GM19463 (cell line): ENCODE data around the gene KIF4A.
A peak's percentile ranks its signal among the peaks of the same experiment; 100 is the strongest.
"Not testable (repeated sequence)": the region's sequence is repeated elsewhere in the genome, so short reads cannot be mapped to it uniquely, and the experiment has no call there.

Source experiments
- ATAC-seq: cut with Tn5 transposase; IDR thresholded peaks from one replicate; pipeline ENCODE4 v1.9.1; 2021; ENCODE audit warnings: mild to moderate bottlenecking, moderate library complexity; ENCODE audit not compliant: unreplicated experiment

Gene KIF4A

DNA sequence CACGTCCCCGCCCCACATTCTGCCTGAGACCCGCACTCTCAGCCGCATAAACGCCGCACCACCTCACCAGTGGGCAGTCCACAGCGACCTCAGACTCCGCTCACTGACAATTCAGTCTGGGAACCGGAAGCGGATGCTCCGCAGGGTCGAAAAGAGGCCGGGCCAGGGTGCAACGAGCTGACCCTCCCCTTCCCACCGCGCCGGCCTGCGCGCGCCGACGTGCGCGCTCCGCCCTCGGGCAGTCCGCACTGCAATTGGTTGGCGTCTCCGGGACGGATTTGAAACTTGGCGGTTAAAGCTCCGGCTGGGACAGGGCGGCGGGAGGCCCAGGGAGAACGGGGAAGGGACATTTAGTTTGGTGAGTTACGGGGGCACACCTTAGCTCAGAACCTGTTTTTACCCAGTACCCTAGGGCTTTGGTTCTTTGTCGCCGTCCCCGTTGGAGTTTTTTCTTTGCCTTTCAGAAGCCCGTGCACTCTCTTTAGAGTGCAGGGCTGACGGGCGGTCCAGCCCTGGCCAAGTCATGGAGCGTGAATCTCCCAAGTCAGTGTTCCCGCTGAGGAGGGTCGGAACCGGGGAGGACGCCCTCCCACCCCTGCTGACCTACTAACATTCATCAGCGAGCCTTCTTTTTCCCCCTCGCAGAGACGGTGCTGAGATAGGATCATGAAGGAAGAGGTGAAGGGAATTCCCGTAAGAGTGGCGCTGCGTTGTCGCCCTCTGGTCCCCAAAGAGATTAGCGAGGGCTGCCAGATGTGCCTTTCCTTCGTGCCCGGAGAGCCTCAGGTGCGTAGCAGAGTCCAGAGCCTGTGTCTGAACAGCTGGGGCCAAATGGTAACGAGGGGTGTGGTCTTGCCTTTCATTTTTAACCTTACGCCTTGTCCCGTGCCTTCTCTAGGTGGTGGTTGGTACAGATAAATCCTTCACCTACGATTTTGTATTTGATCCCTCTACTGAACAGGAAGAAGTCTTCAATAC is at the start of gene KIF4A, which contains the start of gene PDZD11:
TSS of gene KIF4A (plus strand) at position 312 of the 978 bp plus-strand sequence. CDS start at position 667, 355 bp downstream.
TSS of gene PDZD11 (minus strand) at position 135 of the 978 bp plus-strand sequence. CDS start 586 bp downstream, outside the sequence.
- ATAC-seq, result peak; percentile 96

DNA sequence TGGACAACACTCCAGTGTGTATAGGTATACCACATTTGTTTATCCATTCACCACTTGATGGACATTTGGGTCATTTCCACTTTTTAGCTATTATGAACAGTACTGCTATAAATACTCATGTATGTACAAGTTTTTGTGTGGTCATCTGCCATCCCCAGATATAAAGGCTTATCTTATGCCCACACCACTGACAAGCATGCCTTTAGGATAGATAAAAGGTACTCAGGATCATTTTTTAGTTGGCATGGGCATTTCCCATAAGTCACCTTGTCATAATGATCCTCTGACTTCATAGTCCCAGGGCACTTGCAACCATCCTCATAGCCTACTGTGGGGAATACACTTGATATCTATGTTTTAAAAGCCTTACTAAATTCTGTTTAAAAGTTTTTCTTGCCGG is 49.2 kb upstream of the KIF4A start:
- ATAC-seq, result no peak

DNA sequence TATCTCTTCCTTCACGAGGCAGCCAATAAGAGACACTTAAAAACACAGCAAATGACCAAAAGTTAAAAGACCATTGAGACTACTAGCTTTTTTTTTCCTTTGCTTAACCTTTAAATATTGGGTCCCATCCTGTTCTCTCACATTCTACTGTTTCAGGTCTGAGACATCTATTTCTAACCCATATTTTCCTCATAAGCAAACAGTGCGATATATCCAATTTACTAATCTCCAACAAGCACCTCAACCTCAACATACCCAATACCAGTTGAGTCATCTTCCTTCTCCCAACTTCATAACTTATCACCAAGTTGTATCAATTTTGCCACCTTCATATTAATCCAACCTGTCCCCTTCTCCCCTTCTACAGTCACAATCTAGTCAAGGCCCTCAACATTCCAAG is 48.4 kb upstream of the KIF4A start:
- no peak for ATAC-seq

DNA sequence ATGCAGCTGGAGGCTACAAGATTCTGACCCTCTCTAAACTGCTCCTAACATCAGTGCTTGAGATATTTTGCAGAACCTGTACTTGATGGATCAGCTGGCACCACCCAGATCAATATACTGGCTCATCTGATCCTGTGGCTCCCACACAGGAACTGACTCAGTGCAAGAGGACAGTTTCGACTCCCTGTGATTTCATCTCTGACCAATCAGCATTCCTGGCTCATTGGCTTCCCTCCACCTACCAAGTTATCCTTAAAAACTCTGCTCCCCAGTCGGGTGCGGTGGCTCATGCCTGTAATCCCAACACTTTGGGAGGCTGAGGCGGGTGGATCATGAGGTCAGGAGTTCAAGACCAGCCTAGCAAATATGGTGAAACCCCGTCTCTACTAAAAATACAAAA is 46.3 kb upstream of the KIF4A start:
- not testable (repeated sequence) for ATAC-seq

DNA sequence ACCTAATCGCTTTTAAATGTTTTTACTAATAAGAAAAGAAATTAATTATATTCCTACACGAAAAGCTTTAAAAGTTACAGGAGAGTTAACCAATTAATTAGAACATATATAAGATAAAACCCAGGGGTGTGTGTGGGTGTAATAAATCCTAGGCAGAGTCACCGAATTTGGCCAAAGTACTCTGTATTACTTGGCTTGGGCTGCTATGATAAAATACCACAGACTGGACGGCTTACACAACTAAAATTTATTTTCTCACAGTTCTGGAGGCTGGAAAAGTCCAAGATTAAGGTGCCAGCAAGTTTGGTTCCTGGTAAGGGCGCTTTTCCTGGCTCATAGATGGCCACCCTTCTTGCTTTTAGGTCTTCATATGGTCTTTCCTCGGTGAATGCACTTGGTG is 45.0 kb upstream of the KIF4A start:
- no peak for ATAC-seq

DNA sequence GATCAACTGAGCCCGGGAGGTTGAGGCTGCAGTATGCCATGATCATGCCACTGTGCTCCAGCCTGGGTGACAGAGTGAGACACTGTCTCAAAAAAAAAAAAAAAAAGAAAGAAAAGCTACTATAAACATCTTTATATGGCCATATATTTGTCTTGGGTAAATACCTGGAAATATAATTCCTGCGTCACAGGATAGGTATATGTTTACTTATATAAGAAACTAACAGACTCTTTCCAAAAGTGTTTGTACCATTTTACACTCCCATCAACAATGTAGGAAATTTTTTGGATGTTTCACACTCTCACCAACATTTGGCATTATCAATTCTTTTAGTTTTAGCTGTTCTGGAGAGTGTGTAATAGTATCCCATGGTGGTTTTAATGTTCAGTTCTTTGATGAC is 42.7 kb upstream of the KIF4A start:
- ATAC-seq, result no peak

DNA sequence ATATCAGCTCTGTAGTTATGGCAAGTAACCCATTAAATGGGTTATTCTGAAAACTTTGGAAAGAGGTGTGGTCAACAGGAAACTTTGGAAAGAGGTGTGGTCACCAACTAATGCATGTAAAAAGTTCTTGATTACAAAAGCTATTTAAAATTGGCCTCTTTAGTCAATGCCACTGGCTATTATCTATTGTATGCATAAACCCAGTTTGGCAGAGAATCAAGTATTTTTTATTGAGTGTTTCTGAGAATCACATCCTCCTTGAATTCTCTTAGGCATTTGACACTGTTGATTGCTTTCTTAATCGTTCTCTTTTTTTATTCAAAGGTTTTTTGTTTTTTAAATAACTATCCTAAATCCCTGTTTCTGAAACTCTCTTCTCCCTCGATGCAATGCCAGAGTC is 37.4 kb upstream of the KIF4A start:
- no peak for ATAC-seq

- no peak for ATAC-seq
Measured at GRCh38 chrX:70253377-70254062, 36.4 kb upstream of the KIF4A start.

DNA sequence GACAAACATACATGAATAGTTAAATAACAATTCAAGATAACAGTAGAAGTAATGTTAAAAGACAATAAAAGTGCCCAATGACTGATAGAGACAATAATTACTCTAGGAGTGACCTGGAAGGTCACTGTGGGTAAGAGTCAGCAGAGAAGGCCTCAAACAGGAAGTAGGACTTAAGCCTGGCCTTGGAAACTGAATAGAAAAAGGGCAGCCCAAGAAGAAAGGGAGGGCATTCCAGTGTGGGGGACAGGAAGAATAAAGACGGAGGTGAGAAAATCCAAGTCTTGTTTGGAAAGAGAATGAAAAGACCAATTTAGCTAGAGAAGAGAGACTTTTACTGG is 35.9 kb upstream of the KIF4A start:
- no peak for ATAC-seq

GRCh38 chrX:70254909-70255308 is 35.0 kb upstream of the KIF4A start:
- ATAC-seq, result no peak

DNA sequence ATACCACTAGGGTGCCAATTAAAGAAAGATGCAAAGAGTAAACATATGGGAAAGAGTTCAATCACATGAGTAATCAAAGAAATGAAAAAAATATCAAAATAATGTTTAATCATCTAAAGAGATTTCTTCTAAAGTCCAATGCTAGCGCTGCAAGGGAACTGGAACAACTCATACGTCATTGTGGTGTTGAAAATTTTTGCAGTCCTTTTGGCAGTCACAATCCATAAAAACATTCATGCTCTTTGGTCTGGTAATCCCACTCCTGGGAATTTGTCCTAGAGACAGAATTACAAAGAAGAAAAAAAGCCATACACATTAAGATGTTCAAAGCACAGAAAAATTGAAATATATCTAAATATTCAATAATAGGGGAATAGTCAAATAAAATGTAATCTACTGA is 34.5 kb upstream of the KIF4A start:
- no peak for ATAC-seq

- ATAC-seq, result no peak
Measured at GRCh38 chrX:70257423-70258288, 32.2 kb upstream of the KIF4A start.

DNA sequence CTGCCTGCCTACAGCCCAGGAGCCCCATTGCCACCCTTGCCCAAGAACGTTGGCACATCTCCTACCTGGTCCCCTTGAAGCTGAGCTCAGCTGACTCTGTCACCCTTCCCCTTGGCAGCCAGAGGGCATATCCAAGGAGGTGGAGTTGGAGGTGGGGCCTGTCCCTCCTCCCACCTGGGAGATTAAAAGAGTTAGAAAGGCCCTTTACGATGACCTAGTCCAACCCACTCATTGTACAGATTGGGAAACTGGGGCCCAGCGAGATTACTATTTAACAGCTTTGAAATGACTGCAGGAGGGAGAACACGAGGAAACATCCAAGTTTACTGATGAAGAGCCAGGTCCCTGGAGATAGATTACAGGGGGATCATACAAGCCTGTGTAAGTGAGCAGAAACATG is 29.8 kb upstream of the KIF4A start, which contains the start of gene P2RY4:
TSS of gene P2RY4 (minus strand) at position 101 of the 400 bp plus-strand sequence. CDS start 580 bp downstream, outside the sequence.
- ATAC-seq, result no peak

GRCh38 chrX:70262952-70263567 is 26.8 kb upstream of the KIF4A start:
- ATAC-seq, result peak; percentile 78

GRCh38 chrX:70264784-70265183 is 25.1 kb upstream of the KIF4A start:
- no peak for ATAC-seq

- ATAC-seq, result no peak
Measured at GRCh38 chrX:70268034-70268433, 21.9 kb upstream of the KIF4A start, which contains the start of gene ARR3. ARR3 (plus strand) TSS chrX:70268334; CDS start chrX:70269386, 1,052 bp downstream.

DNA sequence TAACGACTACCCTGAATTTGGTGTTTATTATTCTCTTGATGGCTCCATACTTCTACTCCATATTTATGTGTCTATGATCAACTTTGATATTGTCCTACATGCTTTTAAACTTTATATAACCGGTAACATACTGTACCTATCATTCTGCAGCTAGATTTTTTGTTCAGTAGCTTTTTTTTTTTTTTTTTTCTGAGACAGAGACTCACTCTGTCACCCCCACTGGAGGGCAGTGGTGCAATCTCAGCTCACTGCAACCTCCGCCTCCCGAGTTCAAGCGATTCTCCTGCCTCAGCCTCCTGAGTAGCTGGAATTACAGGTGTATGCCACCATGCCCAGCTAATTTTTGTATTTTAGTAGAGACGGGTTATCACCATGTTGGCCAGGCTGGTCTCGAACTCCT is 15.9 kb upstream of the KIF4A start:
- not testable (repeated sequence) for ATAC-seq

GRCh38 chrX:70279081-70279480 is 10.8 kb upstream of the KIF4A start:
- ATAC-seq, result no peak

DNA sequence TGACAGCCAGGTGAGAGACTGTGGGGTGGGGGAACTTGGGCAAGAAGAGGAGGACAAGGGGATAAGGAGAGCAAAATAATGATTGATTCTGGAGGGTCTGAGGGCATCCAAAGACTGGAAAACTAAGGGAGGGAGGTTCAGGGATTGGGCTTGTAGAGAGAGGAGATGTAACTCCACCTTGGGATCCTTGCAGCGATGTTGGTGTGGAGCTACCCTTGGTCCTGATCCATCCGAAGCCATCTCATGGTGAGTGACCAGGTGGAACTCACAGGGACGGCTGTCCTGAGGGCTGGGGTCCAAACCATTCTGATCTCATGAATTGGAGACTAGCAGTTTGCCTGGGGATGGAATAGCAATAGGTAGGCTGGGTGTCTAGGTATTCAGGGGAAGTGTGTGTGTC is 9.3 kb upstream of the KIF4A start:
- ATAC-seq, result no peak

GRCh38 chrX:70281951-70282350 is 8.0 kb upstream of the KIF4A start, which contains the start of gene RAB41:
RAB41 (plus strand) TSS chrX:70282172; CDS start chrX:70282218, 46 bp downstream.
- ATAC-seq, result no peak
